GM12878 (cell line): ENCODE measurements around the gene TYW1. TPM values are rescaled to one million over a fixed set of nuclear protein-coding genes. Genes with fewer than 3 reads are reported as not detected.

Experiments
- ATAC-seq: fragments of 200-7000 bp; cut with Tn5 transposase; 3 replicates; pipeline ENCODE4 v1.9.1; 2020; ENCODE audit warnings: mild to moderate bottlenecking, moderate library complexity
- BruUV-seq: library from RNA; stranded (reverse); fragments of 400-500 nt; replicated peaks from 2 replicates; lab custom pipeline; 2021; lab: Mats Ljungman, UMichigan
- CTCF ChIA-PET: fragments of 300-600 bp; sonication (Branson Sonifier 250); formaldehyde crosslinking; extraction: SDS; loops from one replicate; lab custom pipeline; 2021; ENCODE audit warnings: inconsistent platforms; lab: Yijun Ruan, JAX
- POLR2A ChIA-PET: fragments of 350-600 bp; formaldehyde crosslinking; extraction: SDS; loops from one replicate; lab custom pipeline; 2021; ENCODE audit warnings: inconsistent platforms; lab: Charles Lee
- RAD21 ChIA-PET: fragments of 300-600 bp; sonication (Branson Sonifier 250); formaldehyde crosslinking; loops from one replicate; lab custom pipeline; 2023; ENCODE audit warnings: antibody characterized with exemption; ENCODE audit not compliant: unreplicated experiment; lab: Charles Lee
- SMC1A ChIA-PET: fragments of 300-600 bp; sonication (Branson Sonifier 250); formaldehyde crosslinking; loops from one replicate; lab custom pipeline; 2023; ENCODE audit not compliant: unreplicated experiment, uncharacterized antibody; lab: Charles Lee
- DNase-seq: peaks from one replicate; pipeline ENCODE4 v3.0.0-alpha.2; 2011; ENCODE audit warnings: low read depth, low spot score
- FAIRE-seq: peaks from 3 replicates; lab custom pipeline; 2011; peaks lifted over from hg19 to GRCh38; lab: Jason Lieb, UNC
- H2AFZ ChIP-seq: 2 replicates; pipeline ENCODE4 v1.6.0; 2011; ENCODE audit warnings: low read depth, low read length, control low read depth; ENCODE audit not compliant: control insufficient read depth
- H3K27ac ChIP-seq: 2 replicates; pipeline ENCODE4 v1.5.1; 2011; ENCODE audit warnings: control low read depth; ENCODE audit not compliant: control insufficient read depth, insufficient read depth
- H3K27me3 ChIP-seq, 2 experiments: replicated peaks in 1 of 2; 2 replicates each; pipeline versions ENCODE4 v1.6.0 to v1.6.1; 2011; ENCODE audit warnings: low read length in 1 of 2; ENCODE audit not compliant: control insufficient read depth in 2 of 2, insufficient read depth in 2 of 2
- H3K36me3 ChIP-seq, 2 experiments: 2 replicates each; pipeline ENCODE4 v1.5.1; 2011; ENCODE audit warnings: low read length in 1 of 2; ENCODE audit not compliant: control insufficient read depth in 2 of 2, insufficient read depth in 2 of 2
- H3K4me1 ChIP-seq: 2 replicates; pipeline ENCODE4 v1.6.1; 2011; ENCODE audit warnings: mild to moderate bottlenecking, low read length, moderate library complexity, mixed read lengths; ENCODE audit not compliant: control insufficient read depth, insufficient read depth
- H3K4me2 ChIP-seq: 2 replicates; pipeline ENCODE4 v1.6.0; 2011; ENCODE audit warnings: control low read depth; ENCODE audit not compliant: control insufficient read depth, insufficient read depth
- H3K4me3 ChIP-seq: fragments of 200-600 bp; sonication (generic); 2 replicates; pipeline ENCODE4 v1.5.1; 2016
- H3K79me2 ChIP-seq: 2 replicates; pipeline ENCODE4 v1.6.0; 2011; ENCODE audit warnings: low read length; ENCODE audit not compliant: control insufficient read depth, insufficient read depth
- H3K9ac ChIP-seq: 2 replicates; pipeline ENCODE4 v1.8.0; 2011; ENCODE audit warnings: low read length, control low read depth, mixed read lengths; ENCODE audit not compliant: control insufficient read depth, insufficient read depth
- H3K9me3 ChIP-seq: replicated peaks from 3 replicates; pipeline ENCODE4 v1.5.1; 2011; ENCODE audit warnings: mild to moderate bottlenecking, low read length; ENCODE audit not compliant: control insufficient read depth, insufficient read depth
- H4K20me1 ChIP-seq: 2 replicates; pipeline ENCODE4 v1.6.0; 2011; ENCODE audit not compliant: control insufficient read depth, insufficient read depth
- CBX3 ChIP-seq: fragments of 200-600 bp; sonication (generic); IDR thresholded peaks from 2 replicates; pipeline ENCODE4 v1.6.1; 2016; ENCODE audit warnings: low read depth, borderline replicate concordance
- SIX5 ChIP-seq: IDR thresholded peaks from 2 replicates; pipeline ENCODE4 v1.6.1; 2011; ENCODE audit warnings: mild to moderate bottlenecking, low read depth, low read length, moderate library complexity; ENCODE audit not compliant: severe bottlenecking
- WRNIP1 ChIP-seq: IDR thresholded peaks from 2 replicates; pipeline ENCODE4 v1.6.1; 2011; ENCODE audit warnings: low read depth, low read length, improper control_type of control experiment, borderline replicate concordance
- ZNF622 ChIP-seq: fragments of 450-650 bp; IDR thresholded peaks from 2 replicates; pipeline ENCODE4 v1.6.1; 2017; ENCODE audit warnings: mild to moderate bottlenecking, inconsistent platforms
- WGBS: methylation state at CpG from one replicate; pipeline ENCODE4 v1.1.6; 2016; ENCODE audit warnings: low lambda C conversion rate; ENCODE audit not compliant: insufficient replicate concordance, insufficient coverage; ENCODE audit errors: missing lambda C conversion rate; 5-methylcytosine and 5-hydroxymethylcytosine counted together
- in situ Hi-C: fragments of 300-500 bp; cut with MboI; formaldehyde crosslinking; loops from 9 replicates; pipeline ENCODE4 v1.14.3; 2018; ENCODE audit warnings: mixed read lengths
- intact Hi-C: fragments of 100-400 bp; cut with micrococcal nuclease; formaldehyde crosslinking; loops from one replicate; pipeline ENCODE4 v1.14.2; 2022; ENCODE audit not compliant: unreplicated experiment
- polyA plus RNA-seq, 11 experiments: library from polyadenylated mRNA; depleted of rRNA in 4 of 11; unstranded in 6 of 11; stranded (reverse) in 5 of 11; fragments of >200 nt; fragmentation: Nextera tagmentation in 4 of 11; fragmentation: Illumina TruSeq in 1 of 11; extraction: Ambion mirVana in 4 of 11; extraction: Trizol in 1 of 11; gene quantifications; 1 replicate in 1 of 11; 2 replicates in 10 of 11; pipeline versions ENCODE4 v1.2.1 to v1.2.3, GENCODE V29; 2011 to 2016; ENCODE audit warnings: inconsistent platforms in 2 of 11, missing spikeins in 2 of 11, low read depth in 1 of 11
- total RNA-seq, 4 experiments: library from RNA; depleted of rRNA in 3 of 4; stranded (reverse); fragments of >200 nt in 3 of 4; fragmentation: Illumina TruSeq in 1 of 4; extraction: Trizol in 1 of 4; gene quantifications; 2 replicates each; pipeline versions ENCODE4 v1.2.1 to v1.2.3, GENCODE V29; 2013 to 2021
- TF ChIP-seq, protein P1 (sequence below): IDR thresholded peaks from 2 replicates; pipeline ENCODE4 v1.6.1; 2012; ENCODE audit warnings: improper control_type of control experiment, low read depth, low read length; ENCODE audit not compliant: insufficient replicate concordance
- TF ChIP-seq, protein P2 (sequence below): fragments of 150-350 bp; IDR thresholded peaks from 2 replicates; pipeline ENCODE4 v1.6.1; 2014; ENCODE audit warnings: mild to moderate bottlenecking, low read depth, low read length
- TF ChIP-seq, protein P3 (sequence below): fragments of 450-650 bp; IDR thresholded peaks from 2 replicates; pipeline ENCODE4 v1.6.1; 2018; ENCODE audit warnings: mild to moderate bottlenecking, low read depth, moderate library complexity; ENCODE audit not compliant: partially characterized antibody
- TF ChIP-seq, protein P4 (sequence below): IDR thresholded peaks from 2 replicates; pipeline ENCODE4 v1.6.1; 2011; ENCODE audit warnings: low read depth, mild to moderate bottlenecking, low read length, moderate library complexity, borderline replicate concordance; ENCODE audit errors: extremely low read depth
- TF ChIP-seq, protein P5 (sequence below): fragments of 450-650 bp; IDR thresholded peaks from 2 replicates; pipeline ENCODE4 v1.6.1; 2016; ENCODE audit warnings: mild to moderate bottlenecking

The TYW1 gene
- total and polyA plus RNA-seq, 10 of the 15 experiments (the other 5 are each of a cell fraction or from before 2014, with no cell fraction given), result 11.3 to 29.0 (median 18.4) TPM

DNA sequence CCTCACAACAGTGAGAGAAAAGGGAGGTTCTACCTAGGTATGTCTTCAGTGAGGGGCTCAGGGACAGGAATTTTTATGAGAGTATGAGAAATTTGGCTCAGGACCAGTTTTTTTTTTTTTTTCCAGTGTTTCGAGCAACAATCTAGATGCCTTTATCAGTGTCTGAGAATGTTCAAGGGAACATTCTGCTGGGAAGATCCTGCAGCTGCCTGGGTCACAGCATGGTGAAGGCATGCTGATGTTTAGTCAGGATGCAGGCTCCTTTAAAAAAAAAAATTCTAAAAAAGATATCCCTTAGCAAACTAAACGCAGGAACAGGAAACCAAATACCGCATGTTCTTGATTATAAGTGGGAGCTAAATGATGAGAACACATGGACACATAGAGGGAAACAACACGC, 32.2 kb upstream of the TYW1 start (continued):
- TF ChIP-seq, protein P1, sequence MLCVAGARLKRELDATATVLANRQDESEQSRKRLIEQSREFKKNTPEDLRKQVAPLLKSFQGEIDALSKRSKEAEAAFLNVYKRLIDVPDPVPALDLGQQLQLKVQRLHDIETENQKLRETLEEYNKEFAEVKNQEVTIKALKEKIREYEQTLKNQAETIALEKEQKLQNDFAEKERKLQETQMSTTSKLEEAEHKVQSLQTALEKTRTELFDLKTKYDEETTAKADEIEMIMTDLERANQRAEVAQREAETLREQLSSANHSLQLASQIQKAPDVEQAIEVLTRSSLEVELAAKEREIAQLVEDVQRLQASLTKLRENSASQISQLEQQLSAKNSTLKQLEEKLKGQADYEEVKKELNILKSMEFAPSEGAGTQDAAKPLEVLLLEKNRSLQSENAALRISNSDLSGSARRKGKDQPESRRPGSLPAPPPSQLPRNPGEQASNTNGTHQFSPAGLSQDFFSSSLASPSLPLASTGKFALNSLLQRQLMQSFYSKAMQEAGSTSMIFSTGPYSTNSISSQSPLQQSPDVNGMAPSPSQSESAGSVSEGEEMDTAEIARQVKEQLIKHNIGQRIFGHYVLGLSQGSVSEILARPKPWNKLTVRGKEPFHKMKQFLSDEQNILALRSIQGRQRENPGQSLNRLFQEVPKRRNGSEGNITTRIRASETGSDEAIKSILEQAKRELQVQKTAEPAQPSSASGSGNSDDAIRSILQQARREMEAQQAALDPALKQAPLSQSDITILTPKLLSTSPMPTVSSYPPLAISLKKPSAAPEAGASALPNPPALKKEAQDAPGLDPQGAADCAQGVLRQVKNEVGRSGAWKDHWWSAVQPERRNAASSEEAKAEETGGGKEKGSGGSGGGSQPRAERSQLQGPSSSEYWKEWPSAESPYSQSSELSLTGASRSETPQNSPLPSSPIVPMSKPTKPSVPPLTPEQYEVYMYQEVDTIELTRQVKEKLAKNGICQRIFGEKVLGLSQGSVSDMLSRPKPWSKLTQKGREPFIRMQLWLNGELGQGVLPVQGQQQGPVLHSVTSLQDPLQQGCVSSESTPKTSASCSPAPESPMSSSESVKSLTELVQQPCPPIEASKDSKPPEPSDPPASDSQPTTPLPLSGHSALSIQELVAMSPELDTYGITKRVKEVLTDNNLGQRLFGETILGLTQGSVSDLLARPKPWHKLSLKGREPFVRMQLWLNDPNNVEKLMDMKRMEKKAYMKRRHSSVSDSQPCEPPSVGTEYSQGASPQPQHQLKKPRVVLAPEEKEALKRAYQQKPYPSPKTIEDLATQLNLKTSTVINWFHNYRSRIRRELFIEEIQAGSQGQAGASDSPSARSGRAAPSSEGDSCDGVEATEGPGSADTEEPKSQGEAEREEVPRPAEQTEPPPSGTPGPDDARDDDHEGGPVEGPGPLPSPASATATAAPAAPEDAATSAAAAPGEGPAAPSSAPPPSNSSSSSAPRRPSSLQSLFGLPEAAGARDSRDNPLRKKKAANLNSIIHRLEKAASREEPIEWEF, result no peak
- TF ChIP-seq, protein P2, sequence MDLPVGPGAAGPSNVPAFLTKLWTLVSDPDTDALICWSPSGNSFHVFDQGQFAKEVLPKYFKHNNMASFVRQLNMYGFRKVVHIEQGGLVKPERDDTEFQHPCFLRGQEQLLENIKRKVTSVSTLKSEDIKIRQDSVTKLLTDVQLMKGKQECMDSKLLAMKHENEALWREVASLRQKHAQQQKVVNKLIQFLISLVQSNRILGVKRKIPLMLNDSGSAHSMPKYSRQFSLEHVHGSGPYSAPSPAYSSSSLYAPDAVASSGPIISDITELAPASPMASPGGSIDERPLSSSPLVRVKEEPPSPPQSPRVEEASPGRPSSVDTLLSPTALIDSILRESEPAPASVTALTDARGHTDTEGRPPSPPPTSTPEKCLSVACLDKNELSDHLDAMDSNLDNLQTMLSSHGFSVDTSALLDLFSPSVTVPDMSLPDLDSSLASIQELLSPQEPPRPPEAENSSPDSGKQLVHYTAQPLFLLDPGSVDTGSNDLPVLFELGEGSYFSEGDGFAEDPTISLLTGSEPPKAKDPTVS, result no peak

DNA sequence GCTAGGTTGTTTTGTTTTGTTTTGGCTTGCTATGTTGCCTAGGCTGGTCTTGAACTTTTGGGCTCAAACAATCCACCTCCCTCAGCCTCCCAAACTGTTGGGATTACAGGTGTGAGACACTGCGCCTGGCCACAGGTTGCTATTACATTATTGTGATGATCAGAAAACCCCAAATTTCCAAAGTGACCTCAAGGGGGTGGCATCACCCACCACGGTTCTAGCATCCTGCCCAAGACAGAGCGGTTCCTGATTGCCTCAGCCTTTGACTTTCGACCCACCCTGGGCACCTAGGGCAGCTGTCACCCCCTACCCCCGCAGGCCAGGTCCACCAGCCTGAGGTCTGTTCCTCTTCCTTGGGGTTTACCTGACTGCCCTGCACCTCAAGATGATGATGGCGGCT, 29.6 kb upstream of the TYW1 start:
- SMC1A ChIA-PET, result no interaction called here
- H3K9me3 ChIP-seq, result no peaks in the 10 kb centered on the region
- intact Hi-C loops, result no loop called here
- H3K79me2 ChIP-seq, result no peaks in the 10 kb centered on the region
- no peaks in the 10 kb centered on the region for H4K20me1 ChIP-seq
- 87% methylated on average over 6 of the region's 6 CpGs for WGBS
- in situ Hi-C loops, result no loop called here
- H2AFZ ChIP-seq, result no peak overlapping the region
- H3K4me2 ChIP-seq, result no peak overlapping the region
- H3K27ac ChIP-seq, result no peak overlapping the region
- H3K4me3 ChIP-seq, result no peak overlapping the region
- H3K4me1 ChIP-seq, result no peaks in the 10 kb centered on the region
- H3K27me3 ChIP-seq, result no peaks in the 10 kb centered on the region
- POLR2A ChIA-PET, result no interaction called here
- FAIRE-seq (no peak), ATAC-seq (peak; percentile 58), DNase-seq (no peak)
- BruUV-seq, result no TSS peak
- H3K36me3 ChIP-seq, result no peaks in the 10 kb centered on the region
- no peak overlapping the region for H3K9ac ChIP-seq
- RAD21 ChIA-PET, result no interaction called here
- CTCF ChIA-PET, result no interaction called here
- TF ChIP-seq SIX5 (no peak), WRNIP1 (no peak), ZNF622 (no peak), CBX3 (no peak)
- TF ChIP-seq, protein P3, sequence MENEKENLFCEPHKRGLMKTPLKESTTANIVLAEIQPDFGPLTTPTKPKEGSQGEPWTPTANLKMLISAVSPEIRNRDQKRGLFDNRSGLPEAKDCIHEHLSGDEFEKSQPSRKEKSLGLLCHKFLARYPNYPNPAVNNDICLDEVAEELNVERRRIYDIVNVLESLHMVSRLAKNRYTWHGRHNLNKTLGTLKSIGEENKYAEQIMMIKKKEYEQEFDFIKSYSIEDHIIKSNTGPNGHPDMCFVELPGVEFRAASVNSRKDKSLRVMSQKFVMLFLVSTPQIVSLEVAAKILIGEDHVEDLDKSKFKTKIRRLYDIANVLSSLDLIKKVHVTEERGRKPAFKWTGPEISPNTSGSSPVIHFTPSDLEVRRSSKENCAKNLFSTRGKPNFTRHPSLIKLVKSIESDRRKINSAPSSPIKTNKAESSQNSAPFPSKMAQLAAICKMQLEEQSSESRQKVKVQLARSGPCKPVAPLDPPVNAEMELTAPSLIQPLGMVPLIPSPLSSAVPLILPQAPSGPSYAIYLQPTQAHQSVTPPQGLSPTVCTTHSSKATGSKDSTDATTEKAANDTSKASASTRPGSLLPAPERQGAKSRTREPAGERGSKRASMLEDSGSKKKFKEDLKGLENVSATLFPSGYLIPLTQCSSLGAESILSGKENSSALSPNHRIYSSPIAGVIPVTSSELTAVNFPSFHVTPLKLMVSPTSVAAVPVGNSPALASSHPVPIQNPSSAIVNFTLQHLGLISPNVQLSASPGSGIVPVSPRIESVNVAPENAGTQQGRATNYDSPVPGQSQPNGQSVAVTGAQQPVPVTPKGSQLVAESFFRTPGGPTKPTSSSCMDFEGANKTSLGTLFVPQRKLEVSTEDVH, result no peak
- TF ChIP-seq, protein P4, sequence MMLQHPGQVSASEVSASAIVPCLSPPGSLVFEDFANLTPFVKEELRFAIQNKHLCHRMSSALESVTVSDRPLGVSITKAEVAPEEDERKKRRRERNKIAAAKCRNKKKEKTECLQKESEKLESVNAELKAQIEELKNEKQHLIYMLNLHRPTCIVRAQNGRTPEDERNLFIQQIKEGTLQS, result no peak
- TF ChIP-seq, protein P5, sequence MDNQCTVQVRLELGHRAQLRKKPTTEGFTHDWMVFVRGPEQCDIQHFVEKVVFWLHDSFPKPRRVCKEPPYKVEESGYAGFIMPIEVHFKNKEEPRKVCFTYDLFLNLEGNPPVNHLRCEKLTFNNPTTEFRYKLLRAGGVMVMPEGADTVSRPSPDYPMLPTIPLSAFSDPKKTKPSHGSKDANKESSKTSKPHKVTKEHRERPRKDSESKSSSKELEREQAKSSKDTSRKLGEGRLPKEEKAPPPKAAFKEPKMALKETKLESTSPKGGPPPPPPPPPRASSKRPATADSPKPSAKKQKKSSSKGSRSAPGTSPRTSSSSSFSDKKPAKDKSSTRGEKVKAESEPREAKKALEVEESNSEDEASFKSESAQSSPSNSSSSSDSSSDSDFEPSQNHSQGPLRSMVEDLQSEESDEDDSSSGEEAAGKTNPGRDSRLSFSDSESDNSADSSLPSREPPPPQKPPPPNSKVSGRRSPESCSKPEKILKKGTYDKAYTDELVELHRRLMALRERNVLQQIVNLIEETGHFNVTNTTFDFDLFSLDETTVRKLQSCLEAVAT, result no peak
